Activated CD8-positive, alpha-beta memory T cell treated with anti-CD3 and anti-CD28 coated beads, Interleukin-2, amount 50 U/mL, for 24 hours (primary cell): ENCODE measurements around the gene PDGFC.

Experiments used
- DNase-seq: peaks from one replicate; pipeline ENCODE4 v3.0.0-alpha.2; 2020; ENCODE audit errors: extremely low read depth

PDGFC gene

DNA sequence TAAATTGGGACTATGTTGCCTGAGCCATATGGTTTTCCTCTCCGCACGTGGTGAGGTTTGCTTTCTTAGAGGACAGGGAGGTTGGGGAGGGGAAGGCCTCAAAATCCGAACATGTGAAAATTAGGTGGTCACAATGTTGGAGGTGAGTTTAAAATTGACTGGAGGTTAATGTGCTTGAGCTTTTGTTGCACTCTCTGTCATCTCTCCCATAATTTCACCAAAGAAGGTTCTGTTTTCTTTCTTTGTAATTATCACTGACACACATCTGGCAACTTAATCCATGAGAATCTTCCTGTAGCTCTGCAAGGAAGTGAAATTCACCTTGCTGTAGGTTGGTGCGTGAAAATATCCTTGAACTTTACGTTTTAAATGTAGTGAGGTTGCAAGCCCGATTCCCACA is 225.5 kb downstream of the PDGFC start:
- DNase-seq: no peak

DNA sequence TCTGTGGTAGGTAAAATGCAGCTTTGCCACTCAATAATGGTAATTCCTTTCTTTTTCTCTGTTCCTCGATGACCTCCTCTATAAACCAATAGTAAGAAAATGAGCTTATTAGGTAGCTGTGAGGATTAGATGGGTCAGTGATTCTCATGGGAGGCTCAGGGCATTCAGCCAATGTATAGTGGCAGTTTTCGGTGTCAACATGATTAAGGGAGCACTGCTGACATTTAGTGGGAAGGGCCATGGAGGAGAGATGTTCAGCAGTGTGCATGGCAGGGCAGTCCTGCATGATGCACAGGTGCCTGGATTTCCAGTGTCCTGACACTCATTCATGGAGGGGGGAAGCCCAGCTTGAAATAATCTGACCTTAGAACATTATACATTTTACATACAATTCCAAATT is 232.8 kb downstream of the PDGFC start:
- DNase-seq: no peak

DNA sequence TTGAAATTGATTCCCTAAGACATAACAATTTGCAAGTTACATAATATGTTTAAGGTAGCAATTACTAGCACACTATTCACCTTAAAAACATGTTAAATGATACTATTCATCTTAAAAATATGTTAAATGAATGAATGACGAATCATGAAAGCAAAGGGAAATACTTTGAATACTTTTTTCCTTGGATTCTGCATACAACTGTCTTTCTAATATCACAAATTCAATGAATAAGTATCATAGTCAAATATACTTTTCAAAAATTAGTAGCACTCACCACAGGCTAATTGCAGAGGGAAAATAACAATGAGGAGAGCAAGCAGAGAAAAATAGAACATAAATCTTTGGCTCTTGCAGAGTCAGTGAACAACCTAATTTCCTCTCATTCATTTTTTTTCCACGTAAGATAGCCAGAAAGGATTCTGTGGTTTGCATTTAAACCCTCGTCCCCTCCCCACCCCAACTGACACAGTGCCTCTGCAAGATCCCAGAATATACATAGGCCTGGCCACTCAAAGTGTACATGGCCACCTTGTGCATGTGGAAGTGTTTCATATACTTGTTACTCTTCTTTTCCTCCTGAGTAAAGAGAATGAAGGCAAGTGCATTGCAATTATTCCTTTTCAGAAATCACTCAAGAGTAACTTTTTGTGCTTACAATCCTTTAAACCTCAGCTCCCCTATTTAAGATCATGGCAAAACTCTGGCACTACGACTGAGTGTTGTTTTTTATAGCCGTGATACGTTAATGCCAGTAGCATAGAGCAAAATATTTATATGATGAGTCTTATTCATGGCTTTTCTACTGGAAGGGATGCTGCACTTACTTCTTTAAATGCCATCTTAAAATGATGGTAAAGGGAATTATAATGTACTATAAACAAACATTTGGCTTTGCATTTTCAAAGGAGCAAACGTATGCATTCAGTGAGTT is 236.4 kb downstream of the PDGFC start:
- DNase-seq: no peak

DNA sequence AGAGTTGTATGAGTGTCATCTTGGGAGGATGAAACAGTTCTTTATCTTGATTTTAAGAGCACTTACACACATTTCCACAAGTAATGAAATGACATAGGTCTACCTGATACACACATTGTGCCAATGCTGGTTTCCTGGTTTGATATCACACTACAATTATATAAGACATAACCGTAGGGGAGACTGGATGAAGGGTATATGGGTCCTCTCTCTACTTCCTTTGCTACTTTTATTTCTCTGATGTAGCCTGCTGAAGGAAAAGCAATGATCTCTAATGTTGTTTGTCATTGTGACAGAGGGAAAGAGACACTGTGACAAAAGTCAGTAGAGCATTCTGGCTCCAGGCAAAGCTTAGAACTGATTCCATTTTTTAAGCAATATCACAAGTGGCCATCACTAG is 238.0 kb downstream of the PDGFC start:
- DNase-seq: no peak

DNA sequence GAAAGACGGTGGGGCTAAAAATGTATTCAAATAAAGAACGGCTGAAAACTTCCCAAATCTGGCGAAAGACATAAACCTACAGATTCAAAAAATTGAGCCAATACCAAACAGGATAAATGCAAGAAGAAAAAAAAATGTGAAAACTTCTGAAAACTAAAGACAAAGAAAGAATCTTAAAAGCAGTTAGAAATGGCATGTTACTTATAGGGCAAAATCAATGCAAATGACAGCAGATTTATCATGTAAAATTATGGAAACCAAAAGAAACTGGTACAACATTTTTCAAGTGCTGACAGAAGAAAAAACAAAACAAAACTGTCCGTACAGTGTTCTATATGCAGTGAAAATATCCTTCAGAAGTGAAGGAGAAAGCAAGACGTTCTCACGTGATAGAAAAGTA is 239.0 kb downstream of the PDGFC start:
- DNase-seq: no peak

DNA sequence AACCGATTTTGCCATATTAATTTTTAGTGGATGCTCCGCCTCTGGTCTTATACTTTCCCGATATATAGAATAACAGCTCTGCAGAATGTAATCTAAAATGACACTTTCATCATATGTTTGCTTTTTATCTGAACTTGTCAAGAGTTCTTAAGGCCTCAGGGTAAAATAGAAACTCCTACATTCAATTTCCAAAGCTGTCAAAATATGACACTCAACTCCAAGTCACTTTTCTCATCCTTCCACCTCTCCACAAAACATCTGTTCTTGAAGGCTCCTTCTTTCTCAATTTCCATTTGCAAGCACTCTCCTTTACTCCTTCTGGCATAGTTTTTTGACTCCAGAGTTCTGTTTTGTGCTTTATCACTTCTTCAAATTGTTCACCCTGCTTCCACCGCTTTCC is 242.2 kb downstream of the PDGFC start:
- DNase-seq: no peak

DNA sequence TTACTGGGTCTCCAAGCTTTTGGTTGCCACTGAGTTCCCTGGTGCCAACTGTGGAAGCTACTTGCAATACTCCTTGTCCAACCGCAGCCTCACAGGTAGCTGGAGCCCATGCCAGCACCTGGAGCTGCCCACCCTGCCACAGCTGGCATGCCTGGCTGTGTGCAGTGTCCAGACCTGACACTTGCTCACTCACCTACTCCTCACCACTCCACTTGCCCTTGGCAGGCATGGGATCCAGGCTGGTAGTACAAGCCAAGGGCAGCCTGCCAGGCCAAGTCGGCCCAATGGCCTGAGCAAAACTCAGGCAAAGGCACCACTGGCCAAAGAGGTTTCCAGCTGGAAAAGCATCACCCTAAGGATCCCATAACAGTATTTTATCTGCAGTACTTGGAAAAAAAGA is 246.3 kb downstream of the PDGFC start:
- no peak for DNase-seq

DNA sequence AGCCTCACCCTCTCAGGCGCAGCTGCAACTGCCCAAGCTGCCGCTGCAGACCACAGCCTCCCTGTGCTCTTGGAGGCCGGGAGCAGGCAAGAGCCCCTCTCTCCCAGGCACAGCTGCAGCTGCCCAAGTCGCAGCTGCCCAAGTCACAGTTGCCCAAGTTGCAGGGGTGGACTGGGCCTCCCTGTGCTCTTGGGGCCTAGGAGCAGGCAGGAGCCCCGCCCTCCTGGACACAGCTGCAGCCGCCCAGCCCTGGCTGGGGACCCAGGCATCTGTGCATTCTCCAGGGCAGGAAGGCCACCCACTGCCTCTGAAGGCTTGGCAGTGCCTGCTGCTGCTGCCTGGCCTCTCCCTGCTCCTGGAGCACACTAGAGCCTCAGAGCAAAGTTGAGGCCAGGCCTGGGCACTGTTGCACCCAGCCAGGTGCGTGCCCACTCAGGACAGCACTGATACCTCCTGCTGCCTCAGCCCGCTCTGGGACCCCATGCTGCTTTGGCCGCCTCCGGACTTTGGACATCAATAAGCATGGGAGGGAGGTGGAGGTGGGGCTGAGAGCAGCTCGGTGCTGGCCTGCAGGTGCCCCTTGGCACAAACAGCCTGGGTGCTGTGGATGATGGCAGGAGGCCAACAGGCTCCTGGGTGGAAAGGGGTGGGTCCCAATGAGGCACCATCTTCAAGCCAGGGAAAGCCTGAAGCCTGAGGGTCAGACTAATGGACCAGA is 247.5 kb downstream of the PDGFC start:
- no peak for DNase-seq

DNA sequence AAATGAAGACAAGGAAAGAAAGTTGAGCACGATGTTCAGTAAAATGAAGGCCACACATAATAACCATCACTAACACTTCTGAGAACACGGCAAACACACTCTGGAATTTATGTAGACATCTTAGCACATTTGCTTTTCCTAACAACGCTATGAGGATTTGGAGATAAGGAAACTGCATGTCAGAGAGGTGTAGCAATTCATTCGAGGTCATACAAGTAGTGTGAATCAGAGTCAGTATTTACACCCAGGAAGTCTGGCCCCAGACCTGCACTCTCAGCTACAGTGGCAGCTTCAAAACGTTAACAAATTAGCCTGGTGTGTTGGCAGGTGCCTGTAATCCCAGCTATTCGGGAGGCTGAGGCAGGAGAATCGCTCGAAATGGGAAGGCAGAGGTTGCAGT is 253.4 kb downstream of the PDGFC start:
- DNase-seq: no peak

DNA sequence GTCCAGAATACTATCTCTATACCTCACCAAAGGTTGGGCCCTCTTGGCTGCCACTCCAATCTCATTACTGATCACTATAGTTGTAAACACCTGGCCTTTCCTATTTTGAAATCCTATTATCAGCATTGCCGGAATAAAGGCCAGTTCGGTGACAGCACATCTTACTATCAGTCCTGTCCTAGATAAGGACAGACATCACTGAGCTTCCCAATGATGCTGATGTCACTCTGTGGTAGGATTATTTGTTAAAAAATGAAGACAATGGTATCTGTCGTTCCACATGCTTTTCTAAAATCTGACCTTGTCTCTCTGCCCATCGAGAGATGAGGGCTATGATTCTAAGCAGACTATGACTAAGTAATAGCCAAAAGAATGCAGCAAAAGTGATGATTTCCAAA is 260.4 kb downstream of the PDGFC start:
- DNase-seq: no peak
